ENCODE measurements around the gene TMEM129. TPM values are rescaled to one million over a fixed set of nuclear protein-coding genes. Genes with fewer than 3 reads are reported as not detected.

Gene TMEM129
- polyA plus RNA-seq, 1 donor from 2014 or later, result 42.1 TPM

DNA sequence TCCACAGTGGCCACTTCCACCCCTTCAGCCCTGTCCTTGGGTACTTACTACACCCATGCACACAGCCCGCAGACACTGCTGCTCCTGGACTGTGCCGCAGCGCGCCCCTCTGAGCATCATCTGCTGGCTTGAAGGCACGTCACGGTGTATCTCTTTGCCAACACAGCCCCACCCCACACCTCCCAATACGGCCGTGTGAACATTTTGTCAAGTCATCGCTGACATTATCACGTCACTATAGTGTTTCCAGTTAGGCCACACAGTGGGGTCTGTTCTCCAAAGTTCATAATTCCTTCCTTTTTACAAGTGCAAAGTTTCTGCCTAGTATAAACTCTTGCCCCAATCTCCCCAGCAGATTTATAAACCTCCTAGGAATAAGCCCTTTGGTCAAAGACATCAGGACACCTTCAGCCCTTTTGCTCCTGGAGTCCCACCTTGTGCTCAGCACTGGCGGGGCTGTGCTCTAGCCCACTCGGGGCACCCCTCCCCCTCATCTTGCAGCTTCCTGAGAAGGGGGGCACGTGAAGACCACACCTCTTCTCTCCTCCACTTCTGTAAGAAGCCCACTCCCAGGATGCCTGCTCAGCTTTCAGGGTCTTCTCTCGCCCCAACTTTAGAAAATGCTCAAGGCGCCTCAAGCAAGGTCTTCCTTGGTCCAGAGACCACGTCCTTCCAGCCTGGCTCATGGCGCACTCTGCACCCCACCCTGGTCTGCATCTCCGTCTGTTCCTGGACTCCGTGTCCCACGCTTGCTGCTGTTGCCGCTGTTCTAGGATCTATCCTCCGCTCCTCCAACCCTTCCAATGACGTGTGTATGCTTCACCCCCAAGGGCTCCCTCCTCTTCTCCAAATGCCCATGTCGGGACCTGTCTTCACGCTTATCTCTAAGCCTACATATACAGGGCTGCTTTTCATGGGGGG is 44.3 kb downstream of the TMEM129 start:
- no peak overlapping the region for H3K27ac ChIP-seq (ENCODE audit: low read length)
- H3K9me3 ChIP-seq (ENCODE audit: low read length), result no peaks in the 10 kb centered on the region
- TF ChIP-seq MXI1 (conservative IDR thresholded peaks at IDR 0.05; ENCODE audit: poor library complexity, severe bottlenecking) (no peak), POLR2AphosphoS5 (IDR thresholded peaks at IDR 0.05) (no peak), SMC3 (conservative IDR thresholded peaks at IDR 0.05; ENCODE audit: poor library complexity) (no peak), TAF1 (IDR thresholded peaks at IDR 0.05; ENCODE audit: low read depth) (no peak), EZH2 (IDR thresholded peaks at IDR 0.05; ENCODE audit: borderline replicate concordance, insufficient read depth, low read length, poor library complexity, severe bottlenecking) (no peak), RAD21 (conservative IDR thresholded peaks at IDR 0.05) (no peak), EP300 (conservative IDR thresholded peaks at IDR 0.05; ENCODE audit: poor library complexity, severe bottlenecking) (no peak)
- TF ChIP-seq, protein P1, sequence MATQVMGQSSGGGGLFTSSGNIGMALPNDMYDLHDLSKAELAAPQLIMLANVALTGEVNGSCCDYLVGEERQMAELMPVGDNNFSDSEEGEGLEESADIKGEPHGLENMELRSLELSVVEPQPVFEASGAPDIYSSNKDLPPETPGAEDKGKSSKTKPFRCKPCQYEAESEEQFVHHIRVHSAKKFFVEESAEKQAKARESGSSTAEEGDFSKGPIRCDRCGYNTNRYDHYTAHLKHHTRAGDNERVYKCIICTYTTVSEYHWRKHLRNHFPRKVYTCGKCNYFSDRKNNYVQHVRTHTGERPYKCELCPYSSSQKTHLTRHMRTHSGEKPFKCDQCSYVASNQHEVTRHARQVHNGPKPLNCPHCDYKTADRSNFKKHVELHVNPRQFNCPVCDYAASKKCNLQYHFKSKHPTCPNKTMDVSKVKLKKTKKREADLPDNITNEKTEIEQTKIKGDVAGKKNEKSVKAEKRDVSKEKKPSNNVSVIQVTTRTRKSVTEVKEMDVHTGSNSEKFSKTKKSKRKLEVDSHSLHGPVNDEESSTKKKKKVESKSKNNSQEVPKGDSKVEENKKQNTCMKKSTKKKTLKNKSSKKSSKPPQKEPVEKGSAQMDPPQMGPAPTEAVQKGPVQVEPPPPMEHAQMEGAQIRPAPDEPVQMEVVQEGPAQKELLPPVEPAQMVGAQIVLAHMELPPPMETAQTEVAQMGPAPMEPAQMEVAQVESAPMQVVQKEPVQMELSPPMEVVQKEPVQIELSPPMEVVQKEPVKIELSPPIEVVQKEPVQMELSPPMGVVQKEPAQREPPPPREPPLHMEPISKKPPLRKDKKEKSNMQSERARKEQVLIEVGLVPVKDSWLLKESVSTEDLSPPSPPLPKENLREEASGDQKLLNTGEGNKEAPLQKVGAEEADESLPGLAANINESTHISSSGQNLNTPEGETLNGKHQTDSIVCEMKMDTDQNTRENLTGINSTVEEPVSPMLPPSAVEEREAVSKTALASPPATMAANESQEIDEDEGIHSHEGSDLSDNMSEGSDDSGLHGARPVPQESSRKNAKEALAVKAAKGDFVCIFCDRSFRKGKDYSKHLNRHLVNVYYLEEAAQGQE (IDR thresholded peaks at IDR 0.05; ENCODE audit: borderline replicate concordance), result no peak
- TF ChIP-seq, protein P2, sequence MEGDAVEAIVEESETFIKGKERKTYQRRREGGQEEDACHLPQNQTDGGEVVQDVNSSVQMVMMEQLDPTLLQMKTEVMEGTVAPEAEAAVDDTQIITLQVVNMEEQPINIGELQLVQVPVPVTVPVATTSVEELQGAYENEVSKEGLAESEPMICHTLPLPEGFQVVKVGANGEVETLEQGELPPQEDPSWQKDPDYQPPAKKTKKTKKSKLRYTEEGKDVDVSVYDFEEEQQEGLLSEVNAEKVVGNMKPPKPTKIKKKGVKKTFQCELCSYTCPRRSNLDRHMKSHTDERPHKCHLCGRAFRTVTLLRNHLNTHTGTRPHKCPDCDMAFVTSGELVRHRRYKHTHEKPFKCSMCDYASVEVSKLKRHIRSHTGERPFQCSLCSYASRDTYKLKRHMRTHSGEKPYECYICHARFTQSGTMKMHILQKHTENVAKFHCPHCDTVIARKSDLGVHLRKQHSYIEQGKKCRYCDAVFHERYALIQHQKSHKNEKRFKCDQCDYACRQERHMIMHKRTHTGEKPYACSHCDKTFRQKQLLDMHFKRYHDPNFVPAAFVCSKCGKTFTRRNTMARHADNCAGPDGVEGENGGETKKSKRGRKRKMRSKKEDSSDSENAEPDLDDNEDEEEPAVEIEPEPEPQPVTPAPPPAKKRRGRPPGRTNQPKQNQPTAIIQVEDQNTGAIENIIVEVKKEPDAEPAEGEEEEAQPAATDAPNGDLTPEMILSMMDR (IDR thresholded peaks at IDR 0.05; ENCODE audit: poor library complexity, severe bottlenecking), result no peak
- H2AFZ ChIP-seq (ENCODE audit: low read depth, low read length), result no peak overlapping the region
- H3K4me3 ChIP-seq (ENCODE audit: low read length), result no peak overlapping the region
- no peaks in the 10 kb centered on the region for H3K9me2 ChIP-seq (ENCODE audit: insufficient read depth, low read length)
- no peaks in the 10 kb centered on the region for H4K20me1 ChIP-seq (ENCODE audit: insufficient read depth)
- no peaks in the 10 kb centered on the region for H3F3A ChIP-seq (ENCODE audit: insufficient read depth, low read length, poor library complexity, severe bottlenecking)
- H3K36me3 ChIP-seq (ENCODE audit: insufficient read depth, low read length), result no peaks in the 10 kb centered on the region
- no peaks in the 10 kb centered on the region for H3K79me2 ChIP-seq (replicated peaks; ENCODE audit: insufficient read depth, low read length)
- H3K9ac ChIP-seq (ENCODE audit: low read length), result no peak overlapping the region
- H3K4me2 ChIP-seq (ENCODE audit: low read length), result no peak overlapping the region
- no peaks in the 10 kb centered on the region for H3K27me3 ChIP-seq (ENCODE audit: insufficient read depth, low read depth, low read length)

DNA sequence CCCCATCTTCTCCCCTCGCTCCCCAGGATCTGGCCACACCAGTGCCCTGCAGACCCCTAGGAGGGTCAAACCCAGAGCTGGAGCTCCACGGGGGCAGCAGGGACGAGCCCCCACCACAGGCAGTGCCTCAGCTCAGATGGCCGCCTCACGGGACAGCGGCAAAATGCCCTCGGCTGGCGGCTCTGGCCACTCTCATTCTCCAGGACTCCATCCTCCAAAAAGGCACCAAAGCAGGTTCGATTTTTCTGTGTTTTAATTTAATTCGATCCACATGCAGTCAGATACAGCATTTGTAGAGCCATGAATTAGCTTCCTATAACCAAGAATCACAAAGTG is 45.4 kb downstream of the TMEM129 start:
- Histone ChIP-seq H3K79me2 (replicated peaks; ENCODE audit: insufficient read depth, low read length) (no peaks in the 10 kb centered on the region), H3K4me3 (ENCODE audit: low read length) (no peak overlapping the region), H3K27ac (ENCODE audit: low read length) (no peak overlapping the region), H3K9ac (ENCODE audit: low read length) (no peak overlapping the region), H3K27me3 (ENCODE audit: insufficient read depth, low read depth, low read length) (no peaks in the 10 kb centered on the region), H3K9me2 (ENCODE audit: insufficient read depth, low read length) (no peaks in the 10 kb centered on the region), H4K20me1 (ENCODE audit: insufficient read depth) (no peaks in the 10 kb centered on the region), H3K36me3 (ENCODE audit: insufficient read depth, low read length) (no peaks in the 10 kb centered on the region), H3K4me2 (ENCODE audit: low read length) (no peak overlapping the region), H2AFZ (ENCODE audit: low read depth, low read length) (no peak overlapping the region), H3K9me3 (ENCODE audit: low read length) (no peaks in the 10 kb centered on the region), H3F3A (ENCODE audit: insufficient read depth, low read length, poor library complexity, severe bottlenecking) (no peaks in the 10 kb centered on the region)
- TF ChIP-seq MXI1 (conservative IDR thresholded peaks at IDR 0.05; ENCODE audit: poor library complexity, severe bottlenecking), result no peak
- TF ChIP-seq POLR2AphosphoS5 (IDR thresholded peaks at IDR 0.05), result no peak
- TF ChIP-seq RAD21 (conservative IDR thresholded peaks at IDR 0.05), result no peak
- TF ChIP-seq EP300 (conservative IDR thresholded peaks at IDR 0.05; ENCODE audit: poor library complexity, severe bottlenecking), result no peak
- TF ChIP-seq, protein P1 (IDR thresholded peaks at IDR 0.05; ENCODE audit: borderline replicate concordance), result no peak
- no peak for TF ChIP-seq EZH2 (IDR thresholded peaks at IDR 0.05; ENCODE audit: borderline replicate concordance, insufficient read depth, low read length, poor library complexity, severe bottlenecking)
- TF ChIP-seq, protein P2 (IDR thresholded peaks at IDR 0.05; ENCODE audit: poor library complexity, severe bottlenecking), result no peak
- no peak for TF ChIP-seq TAF1 (IDR thresholded peaks at IDR 0.05; ENCODE audit: low read depth)
